IMR-90 (cell line): Measurements from ENCODE around the gene ANKRD1. TPM values are rescaled to one million over a fixed set of nuclear protein-coding genes. Genes with fewer than 3 reads are reported as not detected.
A peak's percentile ranks its signal among the peaks of the same experiment; 100 is the strongest.

Source experiments
- ATAC-seq: fragments of 200-7000 bp; cut with Tn5 transposase; 2 replicates; pipeline ENCODE4 v1.9.1; 2020; ENCODE audit warnings: low read depth, mild to moderate bottlenecking, moderate library complexity
- BruUV-seq: library from RNA; stranded (reverse); fragments of 400-500 nt; replicated peaks from 2 replicates; lab custom pipeline; 2021; lab: Mats Ljungman, UMichigan
- CTCF ChIA-PET: fragments of 300-600 bp; formaldehyde crosslinking; extraction: SDS; loops from one replicate; lab custom pipeline; 2021; ENCODE audit warnings: antibody characterized with exemption; lab: Yijun Ruan, JAX
- POLR2A ChIA-PET: fragments of 300-600 bp; sonication (Branson Sonifier 250); formaldehyde crosslinking; loops from one replicate; lab custom pipeline; 2022; ENCODE audit warnings: antibody characterized with exemption; ENCODE audit not compliant: unreplicated experiment; lab: Charles Lee
- DNase-seq: peaks from one replicate; pipeline ENCODE4 v3.0.0; 2013
- H2AFZ ChIP-seq: replicated peaks from 2 replicates; pipeline ENCODE3; 2013; ENCODE audit warnings: low read length, mild to moderate bottlenecking; ENCODE audit not compliant: poor library complexity
- H2AK5ac ChIP-seq: 2 replicates; pipeline ENCODE4 v1.6.1; 2013; ENCODE audit warnings: low read depth, low read length, inconsistent platforms
- H2AK9ac ChIP-seq: replicated peaks from 2 replicates; pipeline ENCODE3; 2013; ENCODE audit warnings: mild to moderate bottlenecking, low read depth, low read length, moderate library complexity; ENCODE audit not compliant: poor library complexity
- H2BK120ac ChIP-seq: 2 replicates; pipeline ENCODE4 v1.6.1; 2013; ENCODE audit warnings: low read depth, low read length, inconsistent platforms
- H2BK15ac ChIP-seq: 3 replicates; pipeline ENCODE4 v1.6.1; 2013; ENCODE audit warnings: low read depth, low read length, inconsistent platforms
- H2BK20ac ChIP-seq: 2 replicates; pipeline ENCODE4 v1.6.1; 2013; ENCODE audit warnings: low read depth, mild to moderate bottlenecking, inconsistent platforms, low read length, moderate library complexity
- H2BK5ac ChIP-seq: 2 replicates; pipeline ENCODE4 v1.6.1; 2013; ENCODE audit warnings: mild to moderate bottlenecking, low read depth, low read length, inconsistent platforms; ENCODE audit not compliant: poor library complexity, severe bottlenecking
- H3K14ac ChIP-seq: replicated peaks from 2 replicates; pipeline ENCODE4 v1.6.1; 2013; ENCODE audit warnings: low read depth, low read length, inconsistent platforms
- H3K18ac ChIP-seq: 2 replicates; pipeline ENCODE4 v1.6.1; 2013; ENCODE audit warnings: low read depth, low read length, control low read depth
- H3K23ac ChIP-seq: 2 replicates; pipeline ENCODE4 v1.6.1; 2013; ENCODE audit warnings: low read depth, low read length, inconsistent platforms
- H3K27ac ChIP-seq: 2 replicates; pipeline ENCODE4 v1.5.1; 2013; ENCODE audit warnings: mild to moderate bottlenecking, control low read depth, low read length; ENCODE audit not compliant: insufficient read depth
- H3K27me3 ChIP-seq: 2 replicates; pipeline ENCODE4 v1.6.1; 2013; ENCODE audit warnings: low read length; ENCODE audit not compliant: control insufficient read depth, insufficient read depth
- H3K36me3 ChIP-seq: 2 replicates; pipeline ENCODE4 v1.6.1; 2013; ENCODE audit warnings: low read length, mixed read lengths; ENCODE audit not compliant: control insufficient read depth, insufficient read depth
- H3K4ac ChIP-seq: 2 replicates; pipeline ENCODE4 v1.6.1; 2013; ENCODE audit warnings: low read depth, low read length, inconsistent platforms
- H3K4me1 ChIP-seq: 2 replicates; pipeline ENCODE4 v1.6.1; 2013; ENCODE audit warnings: low read length, mixed read lengths; ENCODE audit not compliant: control insufficient read depth, insufficient read depth
- H3K4me2 ChIP-seq: 2 replicates; pipeline ENCODE4 v1.6.1; 2013; ENCODE audit warnings: low read depth, mild to moderate bottlenecking, control low read depth, low read length, moderate library complexity
- H3K4me3 ChIP-seq: 2 replicates; pipeline ENCODE4 v1.5.1; 2013; ENCODE audit warnings: low read depth, mild to moderate bottlenecking, control low read depth, low read length, moderate library complexity; ENCODE audit not compliant: insufficient read depth
- H3K56ac ChIP-seq: 2 replicates; pipeline ENCODE4 v1.6.1; 2013; ENCODE audit warnings: low read length, inconsistent platforms; ENCODE audit not compliant: insufficient read depth; ENCODE audit errors: extremely low read depth
- H3K79me1 ChIP-seq, 2 experiments: 2 replicates each; pipeline ENCODE4 v1.6.1; 2013; ENCODE audit warnings: low read length in 2 of 2, inconsistent platforms in 1 of 2, low read depth in 1 of 2
- H3K9ac ChIP-seq: 2 replicates; pipeline ENCODE4 v1.6.1; 2013; ENCODE audit warnings: low read depth, low read length, control low read depth
- H3K9me1 ChIP-seq: 2 replicates; pipeline ENCODE4 v1.6.1; 2013; ENCODE audit warnings: low read length, inconsistent platforms; ENCODE audit not compliant: insufficient read depth
- H3K9me3 ChIP-seq: 2 replicates; pipeline ENCODE4 v1.6.1; 2013; ENCODE audit warnings: low read length; ENCODE audit not compliant: control insufficient read depth, insufficient read depth
- H4K20me1 ChIP-seq: 2 replicates; pipeline ENCODE4 v1.6.1; 2013; ENCODE audit warnings: low read length, inconsistent platforms; ENCODE audit not compliant: insufficient read depth
- H4K5ac ChIP-seq: 2 replicates; pipeline ENCODE4 v1.6.1; 2013; ENCODE audit warnings: mild to moderate bottlenecking, low read depth, low read length, control low read depth
- H4K8ac ChIP-seq, 2 experiments: 2 replicates each; pipeline ENCODE4 v1.6.1; 2013; ENCODE audit warnings: low read depth in 2 of 2, low read length in 2 of 2, control low read depth in 1 of 2, inconsistent platforms in 1 of 2
- H4K91ac ChIP-seq: 2 replicates; pipeline ENCODE4 v1.6.1; 2013; ENCODE audit warnings: low read depth, low read length, inconsistent platforms; ENCODE audit not compliant: insufficient read depth
- CEBPB ChIP-seq: IDR thresholded peaks from 2 replicates; pipeline ENCODE4 v1.6.1; 2012; ENCODE audit warnings: low read depth, low read length, improper control_type of control experiment
- CHD1 ChIP-seq: IDR thresholded peaks from 2 replicates; pipeline ENCODE4 v1.6.1; 2012; ENCODE audit warnings: low read depth, low read length, improper control_type of control experiment
- MAZ ChIP-seq: IDR thresholded peaks from 2 replicates; pipeline ENCODE4 v1.6.1; 2012; ENCODE audit warnings: low read depth, mild to moderate bottlenecking, low read length, improper control_type of control experiment, moderate library complexity, borderline replicate concordance
- NFE2L2 ChIP-seq: fragments of 150-350 bp; IDR thresholded peaks from 2 replicates; pipeline ENCODE4 v1.6.1; 2016; ENCODE audit warnings: low read depth, mild to moderate bottlenecking, low read length
- POLR2A ChIP-seq: IDR thresholded peaks from 2 replicates; pipeline ENCODE4 v1.6.1; 2012; ENCODE audit warnings: mild to moderate bottlenecking, low read depth, low read length
- RCOR1 ChIP-seq: IDR thresholded peaks from 2 replicates; pipeline ENCODE4 v1.6.1; 2012; ENCODE audit warnings: mild to moderate bottlenecking, low read length, improper control_type of control experiment; ENCODE audit not compliant: insufficient replicate concordance
- RFX5 ChIP-seq: IDR thresholded peaks from 2 replicates; pipeline ENCODE4 v1.8.0; 2012; ENCODE audit warnings: low read depth, mild to moderate bottlenecking, low read length, moderate library complexity
- SMC3 ChIP-seq: fragments of 150-350 bp; IDR thresholded peaks from 2 replicates; pipeline ENCODE4 v1.6.1; 2016; ENCODE audit warnings: low read depth, mild to moderate bottlenecking, antibody characterized with exemption, low read length, moderate library complexity
- WGBS, 2 experiments: methylation state at CpG; one replicate each; pipeline versions ENCODE4 v1.1.5 to v1.1.7; 2013; ENCODE audit warnings: missing lambda C conversion rate in 2 of 2; ENCODE audit not compliant: insufficient read length in 1 of 2; ENCODE audit errors: extremely low coverage in 2 of 2; 5-methylcytosine and 5-hydroxymethylcytosine counted together
- dilution Hi-C: fragments of 300-500 bp; cut with HindIII; formaldehyde crosslinking; loops from one replicate; pipeline ENCODE4 v1.14.3; 2018; ENCODE audit warnings: low sequenced_read_pairs; ENCODE audit not compliant: unreplicated experiment
- in situ Hi-C: fragments of 300-500 bp; cut with MboI; formaldehyde crosslinking; loops from 3 replicates; pipeline ENCODE4 v1.14.3; 2019; ENCODE audit warnings: low sequenced_read_pairs, inconsistent platforms, mixed read lengths
- intact Hi-C: fragments of 100-400 bp; cut with micrococcal nuclease; formaldehyde crosslinking; loops from 2 replicates; pipeline ENCODE4 v1.10.0; 2022
- polyA plus RNA-seq, 3 experiments: library from polyadenylated mRNA; depleted of rRNA; stranded (reverse); fragments of >200 nt; gene quantifications; 2 replicates each; pipeline ENCODE4 v1.2.3, GENCODE V29; 2012; ENCODE audit warnings: low replicate concordance in 1 of 3
- total RNA-seq: library from RNA; depleted of rRNA; stranded (reverse); fragments of >200 nt; gene quantifications from 2 replicates; pipeline ENCODE4 v1.2.3, GENCODE V29; 2012

The ANKRD1 gene
- total and polyA plus RNA-seq, 2 of the 4 experiments (the other 2 are of a cell fraction): 7.4 to 10.8 TPM

DNA sequence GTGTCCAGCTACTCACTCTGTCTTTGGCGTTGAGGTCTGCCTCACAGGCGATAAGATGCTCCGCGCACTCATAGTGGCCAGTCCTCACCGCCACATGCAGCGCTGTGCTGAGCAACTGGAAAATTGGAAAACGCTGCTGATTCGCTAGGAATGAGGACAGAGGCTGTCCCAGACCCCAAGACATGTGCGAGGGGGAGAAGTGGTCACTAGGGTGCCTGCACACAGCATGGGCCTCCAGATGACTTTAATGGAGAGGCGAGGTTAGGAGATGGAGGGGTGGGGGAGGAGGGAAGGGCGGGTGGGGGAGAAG is 5.2 kb downstream of the ANKRD1 start:
- H3K56ac ChIP-seq: no peak overlapping the region
- 0 out of 2 replicates have a peak overlapping the region, but pooled peaks have one; percentile 21 for H2BK120ac ChIP-seq
- dilution Hi-C loops: no loop called here
- WGBS, 2 experiments: 93% methylated on average over 4 of the region's 11 CpGs; no CpG with 5 or more reads in 1 of the 2 experiments
- TF ChIP-seq SMC3: no peak
- no peak for TF ChIP-seq RFX5
- no peak for TF ChIP-seq CHD1
- TF ChIP-seq MAZ: no peak
- TF ChIP-seq RCOR1: no peak
- TF ChIP-seq NFE2L2: no peak
- TF ChIP-seq CEBPB: no peak
- no peak for TF ChIP-seq POLR2A
- ATAC-seq: no peak
- H3K9me1 ChIP-seq: 0 out of 2 replicates have a peak, but pooled peaks cover 4% of the 10 kb centered on the region
- no peak overlapping the region for H3K18ac ChIP-seq
- intact Hi-C loops: loop anchor here (10.0 kb wide), 1 partner anchor 249 kb away; no protein-coding TSS in a partner anchor
- H3K4ac ChIP-seq: no peak overlapping the region; the same call in 1 of the 2 replicates
- H3K36me3 ChIP-seq: no peaks in the 10 kb centered on the region; the same call in 1 of the 2 replicates
- no peaks in the 10 kb centered on the region for H3K27me3 ChIP-seq
- no peak overlapping the region for H2AK9ac ChIP-seq
- H2AK5ac ChIP-seq: no peak overlapping the region
- no peak overlapping the region for H3K9ac ChIP-seq
- H3K9me3 ChIP-seq: no peaks in the 10 kb centered on the region
- no peak overlapping the region for H3K23ac ChIP-seq
- H3K4me2 ChIP-seq: no peak overlapping the region
- no peak for DNase-seq
- H3K27ac ChIP-seq: no peak overlapping the region
- 0 out of 2 replicates have a peak overlapping the region, but pooled peaks have one; percentile 59 for H2BK20ac ChIP-seq
- POLR2A ChIA-PET: no interaction called here
- H3K14ac ChIP-seq: no peak overlapping the region
- no peak overlapping the region for H2BK5ac ChIP-seq
- no peak overlapping the region for H4K8ac ChIP-seq
- no TSS peak for BruUV-seq
- H2BK15ac ChIP-seq: no peak overlapping the region
- H4K20me1 ChIP-seq: no peaks in the 10 kb centered on the region
- no peak overlapping the region for H2AFZ ChIP-seq
- H3K79me1 ChIP-seq: 0 out of 4 replicates have a peak, but pooled peaks cover 0 to 5% of the 10 kb centered on the region in 2 experiments
- H4K91ac ChIP-seq: no peak overlapping the region; the same call in 1 of the 2 replicates
- H3K4me1 ChIP-seq: peaks cover 5% of the 10 kb centered on the region
- H3K4me3 ChIP-seq: no peak overlapping the region
- in situ Hi-C loops: loop anchor here (25.0 kb wide), 1 partner anchor 997 kb away; the partner anchor contains the start of genes BTAF1 and FGFBP3
- H4K5ac ChIP-seq: no peak overlapping the region
- CTCF ChIA-PET: no interaction called here
